Keratinocyte (primary cell): ENCODE measurements around the gene DCLK1. TPM values are rescaled to one million over a fixed set of nuclear protein-coding genes. Genes with fewer than 3 reads are reported as not detected.

Source experiments
- DNase-seq: peaks from one replicate; pipeline ENCODE4 v3.0.0-alpha.2; 2011; ENCODE audit warnings: low read depth, missing footprints, low spot score
- FAIRE-seq: peaks from 2 replicates; lab custom pipeline; 2011; peaks lifted over from hg19 to GRCh38; lab: Jason Lieb, UNC
- H2AFZ ChIP-seq: 2 replicates; pipeline ENCODE4 v1.6.0; 2012; ENCODE audit warnings: low read length, control low read depth, inconsistent platforms; ENCODE audit not compliant: control insufficient read depth
- H3K27ac ChIP-seq: 2 replicates; pipeline ENCODE4 v1.5.1; 2011; ENCODE audit warnings: low read length; ENCODE audit not compliant: control insufficient read depth, insufficient read depth
- H3K27me3 ChIP-seq: 3 replicates; pipeline ENCODE4 v1.6.0; 2011; ENCODE audit warnings: low read length; ENCODE audit not compliant: control insufficient read depth, insufficient read depth; ENCODE audit errors: extremely low read depth
- H3K36me3 ChIP-seq, 2 experiments: 2 replicates in 1 of 2; 3 replicates in 1 of 2; pipeline ENCODE4 v1.5.1; 2011; ENCODE audit warnings: low read length in 2 of 2, mild to moderate bottlenecking in 1 of 2; ENCODE audit not compliant: control insufficient read depth in 2 of 2, insufficient read depth in 2 of 2; ENCODE audit errors: extremely low read depth in 1 of 2
- H3K4me1 ChIP-seq: 3 replicates; pipeline ENCODE4 v1.5.1; 2011; ENCODE audit warnings: low read length; ENCODE audit not compliant: control insufficient read depth, insufficient read depth; ENCODE audit errors: extremely low read depth
- H3K4me2 ChIP-seq: 3 replicates; pipeline ENCODE4 v1.6.0; 2011; ENCODE audit warnings: low read depth, low read length; ENCODE audit not compliant: control insufficient read depth, insufficient read depth; ENCODE audit errors: extremely low read depth
- H3K4me3 ChIP-seq, 3 experiments: fragments of 200-600 bp in 1 of 3; sonication (generic) in 1 of 3; 2 replicates in 2 of 3; 3 replicates in 1 of 3; pipeline ENCODE4 v1.5.1; 2011 to 2016; ENCODE audit warnings: low read length in 3 of 3, mild to moderate bottlenecking in 3 of 3, control low read depth in 2 of 3, inconsistent platforms in 1 of 3, low read depth in 1 of 3, mixed read lengths in 1 of 3, mixed run types in 1 of 3, moderate library complexity in 1 of 3; ENCODE audit not compliant: control insufficient read depth in 2 of 3, insufficient read depth in 2 of 3; ENCODE audit errors: extremely low read depth in 1 of 3
- H3K79me2 ChIP-seq: 2 replicates; pipeline ENCODE4 v1.6.0; 2012; ENCODE audit warnings: low read length; ENCODE audit not compliant: control insufficient read depth, insufficient read depth
- H3K9ac ChIP-seq: 3 replicates; pipeline ENCODE4 v1.6.0; 2011; ENCODE audit warnings: low read length; ENCODE audit not compliant: control insufficient read depth, insufficient read depth; ENCODE audit errors: extremely low read depth
- H3K9me1 ChIP-seq: 3 replicates; pipeline ENCODE4 v1.6.0; 2011; ENCODE audit warnings: low read length; ENCODE audit not compliant: control insufficient read depth, insufficient read depth; ENCODE audit errors: extremely low read depth
- H3K9me3 ChIP-seq: 2 replicates; pipeline ENCODE4 v1.5.1; 2012; ENCODE audit warnings: low read depth, low read length; ENCODE audit not compliant: control insufficient read depth
- H4K20me1 ChIP-seq: 3 replicates; pipeline ENCODE4 v1.6.0; 2011; ENCODE audit warnings: low read length; ENCODE audit not compliant: control insufficient read depth, insufficient read depth; ENCODE audit errors: extremely low read depth
- EZH2 ChIP-seq: IDR thresholded peaks from one replicate; pipeline ENCODE4 v1.6.1; 2012; ENCODE audit warnings: inconsistent platforms, mild to moderate bottlenecking, low read length, moderate library complexity
- dilution Hi-C: fragments of 300-500 bp; cut with MboI; formaldehyde crosslinking; loops from one replicate; pipeline ENCODE4 v1.7.0; 2020; ENCODE audit warnings: low sequenced_read_pairs; ENCODE audit not compliant: extremely low pct_ligation_motif_present
- polyA plus RNA-seq, 5 experiments: library from polyadenylated mRNA; depleted of rRNA in 3 of 5; stranded (reverse) in 3 of 5; stranded (forward) in 1 of 5; unstranded in 1 of 5; fragments of >200 nt; gene quantifications; 1 replicate in 1 of 5; 2 replicates in 3 of 5; 3 replicates in 1 of 5; pipeline versions ENCODE4 v1.2.1 to v1.2.3, GENCODE V29; 2011 to 2012; ENCODE audit warnings: missing spikeins in 2 of 5, low read depth in 1 of 5, low replicate concordance in 1 of 5
- TF ChIP-seq, protein P1 (sequence below), 3 experiments: IDR thresholded peaks in 1 of 3; conservative IDR thresholded peaks in 1 of 3; optimal IDR thresholded peaks in 1 of 3; 2 replicates in 2 of 3; 3 replicates in 1 of 3; pipeline versions ENCODE3 to v1.5.1; 2011; ENCODE audit warnings: low read length in 3 of 3, mild to moderate bottlenecking in 3 of 3, moderate library complexity in 2 of 3, control low read depth in 1 of 3, inconsistent platforms in 1 of 3; ENCODE audit not compliant: insufficient read depth in 2 of 3; ENCODE audit errors: extremely low read depth in 1 of 3

The DCLK1 gene
- polyA plus RNA-seq, 1 donor (not counting 4 experiments of a cell fraction or from before 2014, with no cell fraction given) = 0.04 TPM

DNA sequence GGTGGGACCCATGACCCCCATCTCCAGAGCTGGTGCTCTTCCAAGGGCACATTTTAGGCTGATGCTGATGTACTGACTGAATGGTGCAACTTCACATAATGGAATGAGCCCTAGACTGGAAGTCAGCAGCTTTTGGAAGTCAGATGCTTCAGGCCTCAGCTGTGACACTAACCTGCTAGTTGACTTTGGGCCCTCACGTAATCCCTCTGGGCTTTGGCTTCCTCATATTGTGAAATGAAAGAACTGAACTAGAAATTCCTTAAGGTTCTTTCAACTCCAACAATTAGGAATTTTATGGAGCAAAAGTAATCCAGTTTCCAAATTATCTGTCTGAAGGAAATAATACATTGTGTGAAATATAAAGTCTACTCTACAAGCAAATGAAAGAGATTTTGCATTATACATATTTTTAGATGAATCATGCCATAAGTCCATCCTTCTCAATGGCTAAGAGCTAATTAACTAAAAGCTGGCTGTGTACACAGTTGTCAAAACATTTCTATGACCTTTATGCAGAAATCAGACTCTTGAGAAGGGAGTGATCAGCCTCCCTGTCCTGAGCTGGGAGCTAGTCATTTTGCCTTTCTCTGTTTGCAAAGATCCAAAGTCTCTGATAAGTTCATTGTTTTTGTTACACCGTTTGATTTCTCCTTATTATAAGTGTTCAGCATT is 204.2 kb downstream of the DCLK1 start:
- H3K4me2 ChIP-seq = no peak overlapping the region

DNA sequence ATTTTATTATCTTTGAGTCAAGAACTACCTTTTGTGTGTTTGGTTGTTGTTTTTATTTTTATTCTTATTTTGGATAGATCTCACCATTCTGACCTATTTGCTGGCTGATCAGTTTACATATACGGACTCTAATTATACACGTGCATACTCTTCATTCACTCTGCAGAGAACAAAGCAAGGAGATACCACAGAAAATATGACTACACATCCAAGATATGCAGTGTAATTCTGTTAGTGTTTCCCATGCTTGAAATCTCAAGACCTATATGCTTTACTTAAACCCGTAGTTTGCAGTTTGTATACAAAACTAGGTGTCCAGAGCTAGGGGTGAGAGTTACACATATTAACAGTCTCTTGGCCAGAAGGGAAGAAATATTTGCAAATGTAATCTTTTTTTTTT is 205.5 kb downstream of the DCLK1 start:
- Histone ChIP-seq H3K4me1 (no peaks in the 10 kb centered on the region), H3K36me3 (no peaks in the 10 kb centered on the region), H3K27ac (no peak overlapping the region), H3K9me3 (no peaks in the 10 kb centered on the region), H3K9me1 (no peaks in the 10 kb centered on the region), H4K20me1 (no peaks in the 10 kb centered on the region), H3K4me2 (no peak overlapping the region), H3K79me2 (no peaks in the 10 kb centered on the region), H3K9ac (no peak overlapping the region), H3K4me3 (no peak overlapping the region), H2AFZ (no peak overlapping the region), H3K27me3 (no peaks in the 10 kb centered on the region)
- dilution Hi-C loops = no loop called here
- no peak for TF ChIP-seq EZH2
- TF ChIP-seq, protein P1, sequence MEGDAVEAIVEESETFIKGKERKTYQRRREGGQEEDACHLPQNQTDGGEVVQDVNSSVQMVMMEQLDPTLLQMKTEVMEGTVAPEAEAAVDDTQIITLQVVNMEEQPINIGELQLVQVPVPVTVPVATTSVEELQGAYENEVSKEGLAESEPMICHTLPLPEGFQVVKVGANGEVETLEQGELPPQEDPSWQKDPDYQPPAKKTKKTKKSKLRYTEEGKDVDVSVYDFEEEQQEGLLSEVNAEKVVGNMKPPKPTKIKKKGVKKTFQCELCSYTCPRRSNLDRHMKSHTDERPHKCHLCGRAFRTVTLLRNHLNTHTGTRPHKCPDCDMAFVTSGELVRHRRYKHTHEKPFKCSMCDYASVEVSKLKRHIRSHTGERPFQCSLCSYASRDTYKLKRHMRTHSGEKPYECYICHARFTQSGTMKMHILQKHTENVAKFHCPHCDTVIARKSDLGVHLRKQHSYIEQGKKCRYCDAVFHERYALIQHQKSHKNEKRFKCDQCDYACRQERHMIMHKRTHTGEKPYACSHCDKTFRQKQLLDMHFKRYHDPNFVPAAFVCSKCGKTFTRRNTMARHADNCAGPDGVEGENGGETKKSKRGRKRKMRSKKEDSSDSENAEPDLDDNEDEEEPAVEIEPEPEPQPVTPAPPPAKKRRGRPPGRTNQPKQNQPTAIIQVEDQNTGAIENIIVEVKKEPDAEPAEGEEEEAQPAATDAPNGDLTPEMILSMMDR (optimal IDR thresholded peaks at IDR 0.05 in 1 of 3, IDR thresholded peaks at IDR 0.05 in 1 of 3, conservative IDR thresholded peaks at IDR 0.05 in 1 of 3; ENCODE audit: extremely low read depth in 1 of 3, insufficient read depth in 2 of 3, low read length in 3 of 3) = no peak
- FAIRE-seq = no peak
- DNase-seq = no peak

More for the DNA sequence above, 204.2 kb downstream of the DCLK1 start:
- H3K27me3 ChIP-seq = no peaks in the 10 kb centered on the region
- DNase-seq (no peak), FAIRE-seq (no peak)
- TF ChIP-seq, protein P1 (optimal IDR thresholded peaks at IDR 0.05 in 1 of 3, IDR thresholded peaks at IDR 0.05 in 1 of 3, conservative IDR thresholded peaks at IDR 0.05 in 1 of 3; ENCODE audit: extremely low read depth in 1 of 3, insufficient read depth in 2 of 3, low read length in 3 of 3) = no peak
- TF ChIP-seq EZH2 = no peak
- no peaks in the 10 kb centered on the region for H3K9me3 ChIP-seq
- H3K79me2 ChIP-seq = no peaks in the 10 kb centered on the region
- H3K4me1 ChIP-seq = no peaks in the 10 kb centered on the region
- no peak overlapping the region for H3K4me3 ChIP-seq
- no peaks in the 10 kb centered on the region for H3K9me1 ChIP-seq
- H3K36me3 ChIP-seq = no peaks in the 10 kb centered on the region
- dilution Hi-C loops = no loop called here
- H3K27ac ChIP-seq = no peak overlapping the region
- no peaks in the 10 kb centered on the region for H4K20me1 ChIP-seq
- no peak overlapping the region for H3K9ac ChIP-seq
- H2AFZ ChIP-seq = no peak overlapping the region
